BE2C (cell line): ENCODE data around the gene OPN1MW3.
"Not testable (repeated sequence)": the region's sequence is repeated elsewhere in the genome, so short reads cannot be mapped to it uniquely, and the experiment has no call there.

ENCODE experiments used
- DNase-seq: peaks from one replicate; pipeline ENCODE4 v3.0.0-alpha.2; 2020
- H3K27me3 ChIP-seq: fragments of 250-450 bp; sonication (Bioruptor Pico); 2 replicates; pipeline ENCODE4 v1.5.1; 2020; ENCODE audit warnings: mild to moderate bottlenecking
- H3K36me3 ChIP-seq: fragments of 250-450 bp; sonication (Bioruptor Pico); 2 replicates; pipeline ENCODE4 v1.5.1; 2020; ENCODE audit warnings: mild to moderate bottlenecking
- H3K4me1 ChIP-seq: fragments of 250-450 bp; sonication (Bioruptor Pico); 2 replicates; pipeline ENCODE4 v1.5.1; 2020
- H3K4me3 ChIP-seq: 2 replicates; pipeline ENCODE4 v1.5.1; 2011; ENCODE audit warnings: low read depth, low read length
- H3K9me3 ChIP-seq: fragments of 250-450 bp; sonication (Bioruptor Pico); 2 replicates; pipeline ENCODE4 v1.5.1; 2020
- CTCF ChIP-seq: IDR thresholded peaks from 2 replicates; pipeline ENCODE4 v1.5.1; 2012; ENCODE audit warnings: mild to moderate bottlenecking, low read depth, low read length

Gene OPN1MW3

GRCh38 chrX:154284489-154285338 lies 27.3 kb downstream of the OPN1MW3 start:
- H3K27me3 ChIP-seq, DNase-seq, H3K4me1 ChIP-seq, H3K36me3 ChIP-seq, H3K9me3 ChIP-seq, H3K4me3 ChIP-seq: not testable (repeated sequence)

- H3K36me3 ChIP-seq, DNase-seq, H3K4me1 ChIP-seq, H3K4me3 ChIP-seq, H3K27me3 ChIP-seq, H3K9me3 ChIP-seq: not testable (repeated sequence)
These were observed 29.0 kb downstream of the OPN1MW3 start for GRCh38 chrX:154286406-154286805.

GRCh38 chrX:154294791-154295574 lies 37.6 kb downstream of the OPN1MW3 start, which contains the start of gene TEX28:
Gene TEX28, minus strand, starts transcription at chrX:154295124. Its CDS starts 3,007 bp downstream, at chrX:154292117.
- H3K36me3 ChIP-seq: no peaks in the 10 kb centered on the region
- no peak within 1 kb of the TSS for H3K4me3 ChIP-seq
- no peak for TF ChIP-seq CTCF
- no peak for DNase-seq
- no peaks in the 10 kb centered on the region for H3K27me3 ChIP-seq
- H3K9me3 ChIP-seq: no peaks in the 10 kb centered on the region
- H3K4me1 ChIP-seq: no peaks in the 10 kb centered on the region

- no peak within 1 kb of the TSS for H3K4me3 ChIP-seq
- H3K9me3 ChIP-seq: no peaks in the 10 kb centered on the region
- H3K27me3 ChIP-seq: no peaks in the 10 kb centered on the region
- no peak for TF ChIP-seq CTCF
- no peak for DNase-seq
- no peaks in the 10 kb centered on the region for H3K36me3 ChIP-seq
- no peaks in the 10 kb centered on the region for H3K4me1 ChIP-seq
These were observed 38.4 kb downstream of the OPN1MW3 start, which contains the start of gene TKTL1 for GRCh38 chrX:154295664-154296310. Gene TKTL1, plus strand, starts transcription at chrX:154295795. Its CDS starts 65 bp downstream, at chrX:154295860.

- no peak for DNase-seq
- H3K9me3 ChIP-seq: no peaks in the 10 kb centered on the region
- no peaks in the 10 kb centered on the region for H3K27me3 ChIP-seq
- no peak overlapping the region for H3K4me3 ChIP-seq
- TF ChIP-seq CTCF: no peak
- no peaks in the 10 kb centered on the region for H3K36me3 ChIP-seq
- no peaks in the 10 kb centered on the region for H3K4me1 ChIP-seq
These were observed 39.3 kb downstream of the OPN1MW3 start for GRCh38 chrX:154296731-154297130.

- no peak for DNase-seq
- H3K4me3 ChIP-seq: no peak overlapping the region
- H3K36me3 ChIP-seq: no peaks in the 10 kb centered on the region
- no peaks in the 10 kb centered on the region for H3K27me3 ChIP-seq
- TF ChIP-seq CTCF: no peak
- H3K9me3 ChIP-seq: no peaks in the 10 kb centered on the region
- no peaks in the 10 kb centered on the region for H3K4me1 ChIP-seq
These were observed 40.9 kb downstream of the OPN1MW3 start for GRCh38 chrX:154298312-154298711.
